Measurements from ENCODE around the gene TM9SF1. TPM values are rescaled to one million over a fixed set of nuclear protein-coding genes. Genes with fewer than 3 reads are reported as not detected.

TM9SF1 gene
- total and polyA plus RNA-seq, 10 of the 15 experiments (the other 5 are each of a cell fraction or from before 2014, with no cell fraction given) = 7.2 to 39.2 (median 17.6) TPM

- H3K27me3 ChIP-seq (replicated peaks in 1 of 2; ENCODE audit: control insufficient read depth in 2 of 2, insufficient read depth in 2 of 2, low read length in 1 of 2) = no peaks in the 10 kb centered on the region
- POLR2A ChIA-PET = interaction anchor here (1.7 to 2.1 kb wide), 2 partner anchors 10 to 35 kb away, joined by 4 to 15 read pairs; partner anchors contain the start of gene TINF2
- H3K4me3 ChIP-seq = peak within 1 kb of the TSS; percentile 87
- 1% methylated on average over 29 of the region's 30 CpGs for WGBS (ENCODE audit: insufficient coverage, insufficient replicate concordance, low lambda C conversion rate, missing lambda C conversion rate)
- H3K9ac ChIP-seq (ENCODE audit: control insufficient read depth, insufficient read depth, low read length) = peak within 1 kb of the TSS; percentile 92
- peak within 1 kb of the TSS; percentile 91 for H2AFZ ChIP-seq (ENCODE audit: control insufficient read depth, low read depth, low read length)
- H3K4me1 ChIP-seq (ENCODE audit: control insufficient read depth, insufficient read depth, low read length) = peaks cover 14% of the 10 kb centered on the region
- CTCF ChIA-PET = interaction anchor here (1.3 to 2.3 kb wide), 2 partner anchors 10 to 17 kb away, joined by 3 to 12 read pairs; partner anchors contain the start of genes MDP1 and TINF2
- no TSS peak for BruUV-seq (replicated peaks)
- DNase-seq (ENCODE audit: low read depth, low spot score) (peak; percentile 69), ATAC-seq (peak; percentile 86), FAIRE-seq (peak; percentile 86)
- H4K20me1 ChIP-seq (ENCODE audit: control insufficient read depth, insufficient read depth) = no peaks in the 10 kb centered on the region
- in situ Hi-C loops (cut with MboI) (no loop called here), intact Hi-C loops (cut with micrococcal nuclease; ENCODE audit: unreplicated experiment) (loop anchor here (1.0 kb wide), 2 partner anchors 10 to 19 kb away; partner anchors contain the start of genes CHMP4A and TINF2)
- RAD21 ChIA-PET (ENCODE audit: unreplicated experiment) = interaction anchor here (2.3 kb wide), 1 partner anchor 10 kb away, joined by 13 read pairs; the partner anchor contains the start of gene TINF2
- peaks cover 1 to 25% of the 10 kb centered on the region in 2 experiments; a peak in 3 of 4 replicates for H3K36me3 ChIP-seq (ENCODE audit: control insufficient read depth in 2 of 2, insufficient read depth in 2 of 2, low read length in 1 of 2)
- H3K4me2 ChIP-seq (ENCODE audit: control insufficient read depth, insufficient read depth) = peak within 1 kb of the TSS; percentile 97
- SMC1A ChIA-PET (ENCODE audit: uncharacterized antibody, unreplicated experiment) = interaction anchor here (1.0 to 2.0 kb wide), 2 partner anchors 10 to 13 kb away, joined by 4 to 6 read pairs; partner anchors contain the start of gene TINF2
- H3K27ac ChIP-seq (ENCODE audit: control insufficient read depth, insufficient read depth) = peak within 1 kb of the TSS; percentile 84
- no peaks in the 10 kb centered on the region for H3K9me3 ChIP-seq (replicated peaks; ENCODE audit: control insufficient read depth, insufficient read depth, low read length)
- peaks cover 35% of the 10 kb centered on the region for H3K79me2 ChIP-seq (ENCODE audit: control insufficient read depth, insufficient read depth, low read length)
- TF ChIP-seq ATF7 (IDR thresholded peaks at IDR 0.05; ENCODE audit: low read depth) (no peak), NFXL1 (IDR thresholded peaks at IDR 0.05; ENCODE audit: borderline replicate concordance) (no peak), IKZF2 (IDR thresholded peaks at IDR 0.05) (no peak), IKZF1 (conservative IDR thresholded peaks at IDR 0.05) (peak; percentile 99), SREBF1 (IDR thresholded peaks at IDR 0.05; ENCODE audit: low read length) (peak; percentile 74), CHD4 (IDR thresholded peaks at IDR 0.05) (no peak), ZBTB33 (IDR thresholded peaks at IDR 0.05) (no peak; the same call in 1 of the 2 replicates), TBL1XR1 (IDR thresholded peaks at IDR 0.05; ENCODE audit: low read depth, low read length) (0 out of 2 replicates have a peak, but pooled peaks have one; percentile 30), NFYB (IDR thresholded peaks at IDR 0.05; ENCODE audit: insufficient read depth, low read depth, low read length) (no peak), EGR1 (IDR thresholded peaks at IDR 0.05; ENCODE audit: borderline replicate concordance in 1 of 2, low read depth in 2 of 2, low read length in 2 of 2) (no peak; a peak in 1 of 3 replicates)
- TF ChIP-seq, protein P1, sequence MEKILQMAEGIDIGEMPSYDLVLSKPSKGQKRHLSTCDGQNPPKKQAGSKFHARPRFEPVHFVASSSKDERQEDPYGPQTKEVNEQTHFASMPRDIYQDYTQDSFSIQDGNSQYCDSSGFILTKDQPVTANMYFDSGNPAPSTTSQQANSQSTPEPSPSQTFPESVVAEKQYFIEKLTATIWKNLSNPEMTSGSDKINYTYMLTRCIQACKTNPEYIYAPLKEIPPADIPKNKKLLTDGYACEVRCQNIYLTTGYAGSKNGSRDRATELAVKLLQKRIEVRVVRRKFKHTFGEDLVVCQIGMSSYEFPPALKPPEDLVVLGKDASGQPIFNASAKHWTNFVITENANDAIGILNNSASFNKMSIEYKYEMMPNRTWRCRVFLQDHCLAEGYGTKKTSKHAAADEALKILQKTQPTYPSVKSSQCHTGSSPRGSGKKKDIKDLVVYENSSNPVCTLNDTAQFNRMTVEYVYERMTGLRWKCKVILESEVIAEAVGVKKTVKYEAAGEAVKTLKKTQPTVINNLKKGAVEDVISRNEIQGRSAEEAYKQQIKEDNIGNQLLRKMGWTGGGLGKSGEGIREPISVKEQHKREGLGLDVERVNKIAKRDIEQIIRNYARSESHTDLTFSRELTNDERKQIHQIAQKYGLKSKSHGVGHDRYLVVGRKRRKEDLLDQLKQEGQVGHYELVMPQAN (conservative IDR thresholded peaks at IDR 0.05) = 0 out of 2 replicates have a peak, but pooled peaks have one; percentile 45
- TF ChIP-seq, protein P2, sequence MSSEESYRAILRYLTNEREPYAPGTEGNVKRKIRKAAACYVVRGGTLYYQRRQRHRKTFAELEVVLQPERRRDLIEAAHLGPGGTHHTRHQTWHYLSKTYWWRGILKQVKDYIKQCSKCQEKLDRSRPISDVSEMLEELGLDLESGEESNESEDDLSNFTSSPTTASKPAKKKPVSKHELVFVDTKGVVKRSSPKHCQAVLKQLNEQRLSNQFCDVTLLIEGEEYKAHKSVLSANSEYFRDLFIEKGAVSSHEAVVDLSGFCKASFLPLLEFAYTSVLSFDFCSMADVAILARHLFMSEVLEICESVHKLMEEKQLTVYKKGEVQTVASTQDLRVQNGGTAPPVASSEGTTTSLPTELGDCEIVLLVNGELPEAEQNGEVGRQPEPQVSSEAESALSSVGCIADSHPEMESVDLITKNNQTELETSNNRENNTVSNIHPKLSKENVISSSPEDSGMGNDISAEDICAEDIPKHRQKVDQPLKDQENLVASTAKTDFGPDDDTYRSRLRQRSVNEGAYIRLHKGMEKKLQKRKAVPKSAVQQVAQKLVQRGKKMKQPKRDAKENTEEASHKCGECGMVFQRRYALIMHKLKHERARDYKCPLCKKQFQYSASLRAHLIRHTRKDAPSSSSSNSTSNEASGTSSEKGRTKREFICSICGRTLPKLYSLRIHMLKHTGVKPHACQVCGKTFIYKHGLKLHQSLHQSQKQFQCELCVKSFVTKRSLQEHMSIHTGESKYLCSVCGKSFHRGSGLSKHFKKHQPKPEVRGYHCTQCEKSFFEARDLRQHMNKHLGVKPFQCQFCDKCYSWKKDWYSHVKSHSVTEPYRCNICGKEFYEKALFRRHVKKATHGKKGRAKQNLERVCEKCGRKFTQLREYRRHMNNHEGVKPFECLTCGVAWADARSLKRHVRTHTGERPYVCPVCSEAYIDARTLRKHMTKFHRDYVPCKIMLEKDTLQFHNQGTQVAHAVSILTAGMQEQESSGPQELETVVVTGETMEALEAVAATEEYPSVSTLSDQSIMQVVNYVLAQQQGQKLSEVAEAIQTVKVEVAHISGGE (CRISPR knock-in tag; IDR thresholded peaks at IDR 0.05) = no peak
These were observed 36.9 kb upstream of the TM9SF1 start, which contains the start of gene NEDD8 for GRCh38 chr14:24232121-24232644. Gene NEDD8, minus strand, starts transcription at chr14:24232367. Its CDS starts 100 bp downstream, at chr14:24232267.

All from GM12878 (cell line).